ENCODE data around the gene GNAI2.

The GNAI2 gene

DNA sequence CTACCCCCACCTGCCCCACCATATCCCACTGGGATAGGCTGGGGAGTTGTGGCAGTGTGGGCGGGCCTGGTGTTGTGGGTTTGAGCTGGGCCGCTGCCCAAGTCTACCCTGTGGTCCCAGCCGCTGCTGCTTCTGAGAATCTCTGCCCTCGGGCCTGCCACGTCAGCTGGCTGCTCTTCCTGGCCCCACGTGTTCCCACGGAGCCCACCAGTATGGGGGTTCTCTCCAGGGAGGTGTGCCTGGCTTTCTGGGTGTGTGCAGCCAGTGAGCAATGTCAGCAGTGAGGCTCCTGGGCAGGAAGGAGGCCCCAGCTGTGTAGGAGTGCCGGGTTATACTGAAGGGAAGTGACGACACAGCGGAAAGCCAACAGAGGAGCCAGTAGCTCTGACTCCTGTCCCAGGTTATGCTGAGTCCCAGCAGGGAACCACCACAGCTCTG, 10.5 kb downstream of the GNAI2 start:
- peak overlapping the region; percentile 96 to 98 (median 96) for H3K27ac Mint-ChIP-seq
- H3K4me1 Mint-ChIP-seq = peaks cover 47% of the 10 kb centered on the region
- peak overlapping the region; percentile 69 to 75 (median 75) for H3K4me3 Mint-ChIP-seq
- peaks cover 8% of the 10 kb centered on the region for H3K36me3 Mint-ChIP-seq (ENCODE audit: low read depth)
- TF ChIP-seq, protein P1, sequence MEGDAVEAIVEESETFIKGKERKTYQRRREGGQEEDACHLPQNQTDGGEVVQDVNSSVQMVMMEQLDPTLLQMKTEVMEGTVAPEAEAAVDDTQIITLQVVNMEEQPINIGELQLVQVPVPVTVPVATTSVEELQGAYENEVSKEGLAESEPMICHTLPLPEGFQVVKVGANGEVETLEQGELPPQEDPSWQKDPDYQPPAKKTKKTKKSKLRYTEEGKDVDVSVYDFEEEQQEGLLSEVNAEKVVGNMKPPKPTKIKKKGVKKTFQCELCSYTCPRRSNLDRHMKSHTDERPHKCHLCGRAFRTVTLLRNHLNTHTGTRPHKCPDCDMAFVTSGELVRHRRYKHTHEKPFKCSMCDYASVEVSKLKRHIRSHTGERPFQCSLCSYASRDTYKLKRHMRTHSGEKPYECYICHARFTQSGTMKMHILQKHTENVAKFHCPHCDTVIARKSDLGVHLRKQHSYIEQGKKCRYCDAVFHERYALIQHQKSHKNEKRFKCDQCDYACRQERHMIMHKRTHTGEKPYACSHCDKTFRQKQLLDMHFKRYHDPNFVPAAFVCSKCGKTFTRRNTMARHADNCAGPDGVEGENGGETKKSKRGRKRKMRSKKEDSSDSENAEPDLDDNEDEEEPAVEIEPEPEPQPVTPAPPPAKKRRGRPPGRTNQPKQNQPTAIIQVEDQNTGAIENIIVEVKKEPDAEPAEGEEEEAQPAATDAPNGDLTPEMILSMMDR (IDR thresholded peaks at IDR 0.05; ENCODE audit: unreplicated experiment in 3 of 3) = peak in 1 of 3 experiments; percentile 19
- H3K27me3 Mint-ChIP-seq (ENCODE audit: low read depth) = no peaks in the 10 kb centered on the region
- H3K9me3 Mint-ChIP-seq = no peaks in the 10 kb centered on the region

DNA sequence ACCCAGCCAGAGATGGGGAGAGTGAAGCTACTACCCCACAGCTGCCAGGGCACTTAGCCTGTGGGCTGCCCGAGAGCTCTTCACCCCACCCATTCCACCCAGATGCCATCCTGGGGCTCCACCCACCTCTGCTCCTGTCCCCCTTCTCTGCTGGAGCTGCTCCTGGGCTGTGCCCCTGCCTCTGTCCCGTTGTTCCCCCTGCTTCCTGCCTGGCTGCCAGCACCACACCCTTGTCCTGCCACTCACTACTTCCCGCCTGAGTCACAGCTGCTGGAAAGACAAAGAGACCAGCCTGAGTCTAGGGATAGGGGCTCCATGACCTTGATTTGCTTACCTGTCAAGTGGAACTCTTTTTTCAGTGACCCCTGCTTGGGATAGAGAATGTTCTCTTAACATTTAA, 12.4 kb downstream of the GNAI2 start:
- Mint-ChIP-seq H3K27me3 (ENCODE audit: low read depth) (no peaks in the 10 kb centered on the region), H3K4me3 (peak overlapping the region in 1 of 3 experiments; percentile 36), H3K27ac (peak overlapping the region; percentile 47 to 73 (median 69))

DNA sequence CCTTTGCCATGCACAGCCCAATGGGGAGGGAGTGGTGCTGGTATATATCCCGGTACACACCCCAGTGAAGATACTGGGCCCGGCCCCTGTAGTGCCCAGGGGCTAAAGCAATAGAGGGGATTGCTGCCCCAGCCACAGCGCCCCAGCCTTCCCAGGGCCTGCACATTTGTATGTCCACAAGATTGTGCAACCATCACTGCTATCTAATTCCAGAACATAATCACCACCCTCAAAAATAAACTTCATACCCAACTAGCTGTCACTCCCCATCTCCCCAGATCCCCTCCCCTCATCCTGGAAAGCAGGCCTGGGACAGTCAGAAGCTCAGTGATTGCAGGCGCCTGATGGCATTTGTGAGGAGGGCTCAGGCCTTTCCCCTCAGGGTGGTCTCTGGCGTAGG, 13.5 kb downstream of the GNAI2 start:
- H3K36me3 Mint-ChIP-seq (ENCODE audit: low read depth) = peaks cover 12% of the 10 kb centered on the region
- no peak overlapping the region for H3K27ac Mint-ChIP-seq
- H3K27me3 Mint-ChIP-seq (ENCODE audit: low read depth) = no peaks in the 10 kb centered on the region
- peaks cover 40% of the 10 kb centered on the region for H3K4me1 Mint-ChIP-seq
- TF ChIP-seq, protein P1 (IDR thresholded peaks at IDR 0.05; ENCODE audit: unreplicated experiment in 3 of 3) = no peak
- H3K4me3 Mint-ChIP-seq = no peak overlapping the region
- H3K9me3 Mint-ChIP-seq = no peaks in the 10 kb centered on the region

More for the DNA sequence above, 12.4 kb downstream of the GNAI2 start:
- TF ChIP-seq, protein P1 (IDR thresholded peaks at IDR 0.05; ENCODE audit: unreplicated experiment in 3 of 3) = no peak
- H3K9me3 Mint-ChIP-seq = no peaks in the 10 kb centered on the region
- peaks cover 8% of the 10 kb centered on the region for H3K36me3 Mint-ChIP-seq (ENCODE audit: low read depth)
- H3K4me1 Mint-ChIP-seq = peaks cover 40% of the 10 kb centered on the region

DNA sequence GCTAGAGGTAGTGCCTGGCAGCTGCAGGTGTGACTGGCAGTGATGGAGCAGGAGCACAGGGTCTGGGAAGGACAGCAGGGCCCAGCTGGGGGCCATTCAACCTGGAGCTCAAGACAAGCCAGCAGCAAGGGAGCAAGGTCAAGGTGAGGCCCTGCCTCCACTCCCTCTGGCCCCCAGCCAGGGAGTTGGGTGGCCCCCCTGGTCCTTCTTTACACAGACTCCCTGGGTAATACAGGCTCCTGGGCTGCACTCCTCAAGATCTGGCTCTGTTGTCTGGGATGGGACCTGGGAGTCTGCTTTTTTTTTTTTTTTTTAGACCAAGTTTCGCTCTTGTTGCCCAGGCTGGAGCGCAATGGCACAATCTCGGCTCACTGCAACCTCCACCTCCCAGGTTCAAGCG, 14.5 kb downstream of the GNAI2 start:
- TF ChIP-seq, protein P1 (IDR thresholded peaks at IDR 0.05; ENCODE audit: unreplicated experiment in 3 of 3) = no peak
- H3K36me3 Mint-ChIP-seq (ENCODE audit: low read depth) = peaks cover 12% of the 10 kb centered on the region
- no peaks in the 10 kb centered on the region for H3K27me3 Mint-ChIP-seq (ENCODE audit: low read depth)
- H3K4me1 Mint-ChIP-seq = peaks cover 35% of the 10 kb centered on the region
- H3K4me3 Mint-ChIP-seq = no peak overlapping the region
- H3K9me3 Mint-ChIP-seq = no peaks in the 10 kb centered on the region
- H3K27ac Mint-ChIP-seq = no peak overlapping the region

DNA sequence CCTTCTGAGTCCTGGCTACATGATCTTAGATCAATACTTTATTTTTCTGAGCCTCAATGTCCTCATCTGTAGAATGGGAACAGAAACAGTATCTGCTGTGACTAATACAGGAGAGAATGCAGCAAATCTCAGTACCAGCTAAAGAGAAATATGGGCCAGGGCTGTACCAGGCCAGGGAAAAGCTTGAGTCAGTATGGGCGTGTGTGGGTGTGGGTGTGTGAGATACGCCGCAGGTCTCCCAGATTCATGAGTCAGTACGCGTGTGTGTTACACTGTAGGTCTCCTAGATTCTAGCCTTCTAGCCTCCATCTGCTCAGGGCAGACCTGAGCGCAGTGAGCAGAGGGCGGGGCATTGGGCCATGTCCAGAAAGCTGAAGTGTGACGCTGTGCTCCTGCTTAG, 15.2 kb downstream of the GNAI2 start:
- TF ChIP-seq, protein P1 (IDR thresholded peaks at IDR 0.05; ENCODE audit: unreplicated experiment in 3 of 3) = no peak
- H3K27ac Mint-ChIP-seq = peak overlapping the region in 1 of 3 experiments; percentile 55
- peaks cover 28% of the 10 kb centered on the region for H3K4me1 Mint-ChIP-seq
- H3K36me3 Mint-ChIP-seq (ENCODE audit: low read depth) = peaks cover 15% of the 10 kb centered on the region
- H3K9me3 Mint-ChIP-seq = no peaks in the 10 kb centered on the region
- no peaks in the 10 kb centered on the region for H3K27me3 Mint-ChIP-seq (ENCODE audit: low read depth)
- H3K4me3 Mint-ChIP-seq = no peak overlapping the region

DNA sequence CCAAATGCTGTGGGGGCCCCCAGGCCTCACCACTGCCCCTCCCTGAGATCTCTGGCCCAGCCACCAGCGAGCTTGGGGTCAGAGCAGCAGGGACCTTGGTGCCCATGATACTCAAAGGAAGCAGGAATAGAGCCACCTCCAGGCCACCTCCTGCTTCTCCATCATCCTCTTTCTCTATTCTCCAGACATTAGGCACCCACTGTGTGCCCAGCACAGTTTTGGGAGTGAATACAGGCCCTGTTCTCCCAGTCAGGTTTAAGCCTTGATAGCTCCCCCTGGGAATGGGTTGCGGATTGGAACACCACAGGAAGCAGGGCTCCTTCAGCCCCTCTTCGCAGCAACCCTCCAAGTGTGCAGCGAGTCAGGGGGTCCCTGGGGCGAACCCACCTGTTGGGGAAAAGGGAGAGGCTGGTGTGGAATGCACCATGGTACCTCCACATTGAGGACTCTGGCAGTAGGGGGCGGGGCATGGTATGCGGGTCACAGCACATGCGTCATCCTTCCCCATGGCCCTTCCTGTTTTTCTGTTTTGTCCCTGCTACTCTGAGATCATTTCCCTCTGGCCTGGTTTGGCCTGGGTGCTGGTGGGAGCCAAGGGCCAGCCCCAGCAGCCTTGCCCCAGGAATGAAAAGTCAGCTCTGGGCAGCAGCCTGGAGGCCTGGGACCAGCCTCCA, 18.7 kb downstream of the GNAI2 start:
- TF ChIP-seq, protein P1 (IDR thresholded peaks at IDR 0.05; ENCODE audit: unreplicated experiment in 3 of 3) = no peak
- Mint-ChIP-seq H3K9me3 (no peaks in the 10 kb centered on the region), H3K4me1 (peaks cover 34% of the 10 kb centered on the region), H3K27ac (no peak overlapping the region), H3K27me3 (ENCODE audit: low read depth) (no peaks in the 10 kb centered on the region), H3K4me3 (no peak overlapping the region), H3K36me3 (ENCODE audit: low read depth) (peaks cover 28% of the 10 kb centered on the region)

Data from nephron (organoid).